Breast epithelium (tissue), 4 donors: Measurements from ENCODE around the gene ZNF609. TPM values are rescaled to one million over a fixed set of nuclear protein-coding genes. Genes with fewer than 3 reads are reported as not detected.
A peak's percentile ranks its signal among the peaks of the same experiment; 100 is the strongest.

Source experiments
- DNase-seq, 2 donors: peaks; one replicate each; pipeline ENCODE4 v3.0.0-alpha.2; 2019; ENCODE audit warnings: low spot score in 2 of 2
- H3K27ac ChIP-seq, 2 donors: fragments of 200-600 bp; sonication (generic) in 1 of 2; one replicate each; pipeline ENCODE4 v1.5.1; 2016 to 2019; ENCODE audit warnings: mild to moderate bottlenecking in 1 of 2
- H3K27me3 ChIP-seq, 2 donors: fragments of 200-600 bp; sonication (generic) in 1 of 2; one replicate each; pipeline versions ENCODE4 v1.5.1 to v1.6.0; 2017 to 2019; ENCODE audit warnings: control low read depth in 1 of 2, mild to moderate bottlenecking in 1 of 2
- H3K36me3 ChIP-seq: fragments of 200-600 bp; one replicate; pipeline ENCODE4 v1.5.1; 2019
- H3K4me1 ChIP-seq, 2 donors: fragments of 200-600 bp; sonication (generic); one replicate each; pipeline ENCODE4 v1.5.1; 2016 to 2019; ENCODE audit warnings: control low read depth in 1 of 2
- H3K4me3 ChIP-seq, 3 donors: fragments of 200-600 bp; sonication (generic); 1 replicate in 2 of 3; 2 replicates in 1 of 3; pipeline ENCODE4 v1.5.1; 2016 to 2019; ENCODE audit warnings: mild to moderate bottlenecking in 3 of 3, moderate library complexity in 2 of 3
- H3K9me3 ChIP-seq, 2 donors: fragments of 200-600 bp; sonication (generic) in 1 of 2; one replicate each; pipeline ENCODE4 v1.5.1; 2016 to 2019; ENCODE audit warnings: control low read depth in 1 of 2
- CTCF ChIP-seq, 3 donors: fragments of 450-650 bp; IDR thresholded peaks; one replicate each; pipeline ENCODE4 v1.5.1; 2016 to 2017; ENCODE audit warnings: antibody characterized with exemption in 3 of 3, mild to moderate bottlenecking in 3 of 3, moderate library complexity in 3 of 3
- POLR2A ChIP-seq: fragments of 450-650 bp; IDR thresholded peaks from one replicate; pipeline ENCODE4 v1.6.1; 2016; ENCODE audit warnings: antibody characterized with exemption, mild to moderate bottlenecking, moderate library complexity
- POLR2AphosphoS5 ChIP-seq, 3 donors: sonication (generic); formaldehyde crosslinking; IDR thresholded peaks; one replicate each; pipeline ENCODE4 v1.6.1; 2017; ENCODE audit warnings: antibody characterized with exemption in 3 of 3
- intact Hi-C: fragments of 100-400 bp; cut with DNase I; formaldehyde crosslinking; loops from one replicate; pipeline ENCODE4 v1.15.1; 2023; ENCODE audit warnings: low total_unique reads
- total RNA-seq, 3 donors: library from RNA; depleted of rRNA; stranded (reverse); fragments of >200 nt; gene quantifications; one replicate each; pipeline ENCODE4 v1.1.0, GENCODE V29; 2016

Gene ZNF609
- total RNA-seq, 3 donors from 2014 or later = 22.9 to 32.1 (median 29.2) TPM

- Histone ChIP-seq H3K4me1 (peaks cover 14 to 36% of the 10 kb centered on the region in 2 donors), H3K36me3 (no peaks in the 10 kb centered on the region), H3K27me3 (no peaks in the 10 kb centered on the region), H3K4me3 (no peak overlapping the region), H3K27ac (peak overlapping the region in 1 of 2 donors; percentile 23), H3K9me3 (no peaks in the 10 kb centered on the region)
- intact Hi-C loops = no loop called here
- TF ChIP-seq CTCF (IDR thresholded peaks at IDR 0.05) = no peak
- TF ChIP-seq POLR2A = no peak
- no peak for TF ChIP-seq POLR2AphosphoS5 (IDR thresholded peaks at IDR 0.05)
- no peak for DNase-seq
These were observed 235.2 kb downstream of the ZNF609 start for GRCh38 chr15:64695561-64695992.

- intact Hi-C loops = no loop called here
- Histone ChIP-seq H3K4me3 (no peak overlapping the region), H3K4me1 (peaks cover 16 to 39% of the 10 kb centered on the region in 2 donors), H3K27me3 (no peaks in the 10 kb centered on the region), H3K9me3 (no peaks in the 10 kb centered on the region), H3K27ac (peak overlapping the region in 1 of 2 donors; percentile 16), H3K36me3 (no peaks in the 10 kb centered on the region)
- DNase-seq = no peak
- no peak for TF ChIP-seq CTCF (IDR thresholded peaks at IDR 0.05)
- no peak for TF ChIP-seq POLR2AphosphoS5 (IDR thresholded peaks at IDR 0.05)
- no peak for TF ChIP-seq POLR2A
These were observed 236.1 kb downstream of the ZNF609 start for GRCh38 chr15:64696481-64696880.

GRCh38 chr15:64697911-64698369, 237.6 kb downstream of the ZNF609 start:
- Histone ChIP-seq H3K4me3 (peak overlapping the region in 1 of 3 donors; percentile 7), H3K27ac (peak overlapping the region; percentile 34 to 75), H3K9me3 (no peaks in the 10 kb centered on the region), H3K4me1 (peaks cover 16 to 38% of the 10 kb centered on the region in 2 donors), H3K27me3 (no peaks in the 10 kb centered on the region), H3K36me3 (no peaks in the 10 kb centered on the region)
- peak in 1 of 2 donors; percentile 36 for DNase-seq
- intact Hi-C loops = no loop called here
- TF ChIP-seq POLR2A (no peak), POLR2AphosphoS5 (IDR thresholded peaks at IDR 0.05) (no peak), CTCF (IDR thresholded peaks at IDR 0.05) (no peak)

GRCh38 chr15:64698823-64699222, 238.4 kb downstream of the ZNF609 start:
- no peaks in the 10 kb centered on the region for H3K9me3 ChIP-seq
- intact Hi-C loops = no loop called here
- DNase-seq = no peak
- no peaks in the 10 kb centered on the region for H3K36me3 ChIP-seq
- H3K27ac ChIP-seq = peak overlapping the region; percentile 75 to 89
- H3K4me3 ChIP-seq = no peak overlapping the region
- TF ChIP-seq POLR2AphosphoS5 (IDR thresholded peaks at IDR 0.05) (no peak), POLR2A (no peak), CTCF (IDR thresholded peaks at IDR 0.05) (no peak)
- H3K27me3 ChIP-seq = no peaks in the 10 kb centered on the region
- H3K4me1 ChIP-seq = peaks cover 16 to 32% of the 10 kb centered on the region in 2 donors

GRCh38 chr15:64699751-64700388, 239.5 kb downstream of the ZNF609 start:
- H3K4me1 ChIP-seq = peaks cover 16 to 32% of the 10 kb centered on the region in 2 donors
- H3K4me3 ChIP-seq = peak overlapping the region in 2 of 3 donors; percentile 20 to 85
- no peak for DNase-seq

More at GRCh38 chr15:64699751-64700388, 239.5 kb downstream of the ZNF609 start:
- no peaks in the 10 kb centered on the region for H3K27me3 ChIP-seq
- H3K36me3 ChIP-seq = no peaks in the 10 kb centered on the region
- TF ChIP-seq CTCF (IDR thresholded peaks at IDR 0.05) = no peak
- TF ChIP-seq POLR2AphosphoS5 (IDR thresholded peaks at IDR 0.05) = no peak
- H3K27ac ChIP-seq = peak overlapping the region; percentile 75 to 89
- no peaks in the 10 kb centered on the region for H3K9me3 ChIP-seq
- intact Hi-C loops = no loop called here
